NT2/D1 (cell line): ENCODE measurements around the gene GALNT1.

ENCODE experiments used
- SUZ12 ChIP-seq: IDR thresholded peaks from 2 replicates; pipeline ENCODE4 v1.6.1; 2011; ENCODE audit not compliant: insufficient read length, insufficient read depth; ENCODE audit errors: extremely low read depth
- YY1 ChIP-seq: IDR thresholded peaks from 2 replicates; pipeline ENCODE4 v1.6.1; 2011; ENCODE audit not compliant: insufficient read length, insufficient read depth

DNA sequence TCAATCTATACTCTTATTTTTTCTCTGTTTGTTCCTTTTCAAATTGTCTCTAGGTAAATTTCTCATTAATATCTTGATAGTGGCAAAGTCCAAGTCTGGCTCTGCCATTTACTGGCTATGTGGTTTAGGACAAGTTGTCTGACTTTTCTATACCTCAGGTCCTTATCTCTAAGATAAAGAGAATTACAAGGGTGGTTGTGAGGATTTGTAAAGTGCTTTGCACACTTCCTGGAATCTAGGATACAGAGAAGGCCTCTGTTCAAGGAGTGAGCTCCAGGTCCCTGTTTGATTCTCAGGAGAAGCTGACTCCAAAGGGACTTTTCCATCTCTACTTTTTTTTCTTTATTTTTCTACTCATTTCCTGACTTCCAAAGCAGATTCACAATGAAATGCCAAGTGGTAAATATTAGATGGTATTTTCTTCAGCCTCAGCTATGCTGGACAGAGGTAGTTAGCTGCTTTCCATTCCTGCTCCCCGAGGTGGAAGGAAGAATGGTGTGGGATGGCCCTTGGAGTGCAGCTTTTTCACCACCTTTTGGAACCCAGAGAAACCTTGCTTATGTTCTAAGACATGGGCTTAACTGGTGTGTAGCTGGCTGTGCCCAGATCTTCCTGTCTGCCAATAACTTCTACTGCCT lies 90.5 kb downstream of the GALNT1 start:
- TF ChIP-seq YY1 (no peak), SUZ12 (no peak)
